Panc1 (cell line): ENCODE data around the gene RAD51AP1.

Experiments used
- POLR2AphosphoS5 ChIP-seq: IDR thresholded peaks from 2 replicates; pipeline ENCODE4 v1.6.1; 2012; ENCODE audit warnings: mild to moderate bottlenecking, low read depth, low read length, moderate library complexity
- TF ChIP-seq, protein P1 (sequence below), 2 experiments: IDR thresholded peaks; 2 replicates each; pipeline ENCODE4 v1.6.1; 2011 to 2012; ENCODE audit warnings: low read depth in 2 of 2, control low read depth in 1 of 2, low read length in 1 of 2, mild to moderate bottlenecking in 1 of 2, moderate library complexity in 1 of 2; ENCODE audit not compliant: insufficient read depth in 1 of 2

DNA sequence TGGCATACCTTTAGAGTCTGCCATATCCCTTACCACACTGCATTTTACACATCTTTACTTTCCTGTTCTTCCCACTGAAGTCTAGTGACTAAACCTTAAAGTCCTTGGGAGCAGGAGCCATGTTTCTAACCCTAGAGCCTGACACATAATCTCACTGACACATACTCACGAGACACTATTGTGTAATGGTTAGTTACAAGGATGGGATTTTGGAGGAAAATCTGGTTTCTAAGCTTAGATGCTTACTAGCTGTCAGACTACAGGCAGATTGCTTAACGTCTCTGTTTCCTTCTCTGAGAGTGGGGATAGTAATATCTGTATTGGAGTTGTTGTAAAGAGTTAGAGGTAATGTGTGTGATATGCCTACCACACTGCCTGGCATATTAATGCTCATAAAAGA, 17.1 kb downstream of the RAD51AP1 start:
- TF ChIP-seq, protein P1, sequence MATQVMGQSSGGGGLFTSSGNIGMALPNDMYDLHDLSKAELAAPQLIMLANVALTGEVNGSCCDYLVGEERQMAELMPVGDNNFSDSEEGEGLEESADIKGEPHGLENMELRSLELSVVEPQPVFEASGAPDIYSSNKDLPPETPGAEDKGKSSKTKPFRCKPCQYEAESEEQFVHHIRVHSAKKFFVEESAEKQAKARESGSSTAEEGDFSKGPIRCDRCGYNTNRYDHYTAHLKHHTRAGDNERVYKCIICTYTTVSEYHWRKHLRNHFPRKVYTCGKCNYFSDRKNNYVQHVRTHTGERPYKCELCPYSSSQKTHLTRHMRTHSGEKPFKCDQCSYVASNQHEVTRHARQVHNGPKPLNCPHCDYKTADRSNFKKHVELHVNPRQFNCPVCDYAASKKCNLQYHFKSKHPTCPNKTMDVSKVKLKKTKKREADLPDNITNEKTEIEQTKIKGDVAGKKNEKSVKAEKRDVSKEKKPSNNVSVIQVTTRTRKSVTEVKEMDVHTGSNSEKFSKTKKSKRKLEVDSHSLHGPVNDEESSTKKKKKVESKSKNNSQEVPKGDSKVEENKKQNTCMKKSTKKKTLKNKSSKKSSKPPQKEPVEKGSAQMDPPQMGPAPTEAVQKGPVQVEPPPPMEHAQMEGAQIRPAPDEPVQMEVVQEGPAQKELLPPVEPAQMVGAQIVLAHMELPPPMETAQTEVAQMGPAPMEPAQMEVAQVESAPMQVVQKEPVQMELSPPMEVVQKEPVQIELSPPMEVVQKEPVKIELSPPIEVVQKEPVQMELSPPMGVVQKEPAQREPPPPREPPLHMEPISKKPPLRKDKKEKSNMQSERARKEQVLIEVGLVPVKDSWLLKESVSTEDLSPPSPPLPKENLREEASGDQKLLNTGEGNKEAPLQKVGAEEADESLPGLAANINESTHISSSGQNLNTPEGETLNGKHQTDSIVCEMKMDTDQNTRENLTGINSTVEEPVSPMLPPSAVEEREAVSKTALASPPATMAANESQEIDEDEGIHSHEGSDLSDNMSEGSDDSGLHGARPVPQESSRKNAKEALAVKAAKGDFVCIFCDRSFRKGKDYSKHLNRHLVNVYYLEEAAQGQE (IDR thresholded peaks at IDR 0.05; ENCODE audit: insufficient read depth in 1 of 2, low read depth in 2 of 2, low read length in 1 of 2) = no peak
- TF ChIP-seq POLR2AphosphoS5 = no peak
